Natural killer cell (primary cell): Measurements from ENCODE around the gene GID8. TPM values are rescaled to one million over a fixed set of nuclear protein-coding genes. Genes with fewer than 3 reads are reported as not detected.

Experiments
- ATAC-seq, 3 donors: fragments of 150-1000 bp in 2 of 3; fragments of 200-7000 bp in 1 of 3; cut with Tn5 transposase; 1 replicate in 1 of 3; 2 replicates in 2 of 3; pipeline ENCODE4 v1.10.0; 2021; ENCODE audit warnings: mild to moderate bottlenecking in 2 of 3, moderate library complexity in 2 of 3
- DNase-seq, 2 donors: peaks; one replicate each; pipeline versions ENCODE4 v3.0.0 to v3.0.0-alpha.2; 2013 to 2021; ENCODE audit warnings: mixed read lengths in 1 of 2
- H3K27ac ChIP-seq: one replicate; pipeline ENCODE4 v1.5.1; 2013; ENCODE audit warnings: mild to moderate bottlenecking, low read length
- H3K27me3 ChIP-seq: one replicate; pipeline ENCODE4 v1.6.1; 2013; ENCODE audit warnings: low read length; ENCODE audit not compliant: control insufficient read depth, insufficient read depth
- H3K36me3 ChIP-seq: one replicate; pipeline ENCODE4 v1.6.1; 2013; ENCODE audit warnings: low read length; ENCODE audit not compliant: control insufficient read depth, insufficient read depth
- H3K4me1 ChIP-seq: one replicate; pipeline ENCODE4 v1.6.1; 2013; ENCODE audit warnings: low read length; ENCODE audit not compliant: control insufficient read depth, insufficient read depth
- H3K4me3 ChIP-seq: one replicate; pipeline ENCODE4 v1.5.1; 2013; ENCODE audit warnings: low read length
- H3K9me3 ChIP-seq: one replicate; pipeline ENCODE4 v1.6.1; 2013; ENCODE audit warnings: low read length; ENCODE audit not compliant: control insufficient read depth, insufficient read depth
- H3K27ac Mint-ChIP-seq, 2 donors: one replicate each; pipeline ENCODE4 v1.8.0; 2022; ENCODE audit warnings: mild to moderate bottlenecking in 2 of 2, mixed read lengths in 2 of 2, moderate library complexity in 1 of 2
- H3K27me3 Mint-ChIP-seq, 2 donors: one replicate each; pipeline ENCODE4 v1.8.0; 2022; ENCODE audit warnings: low read depth in 2 of 2, mixed read lengths in 2 of 2
- H3K36me3 Mint-ChIP-seq: one replicate; pipeline ENCODE4 v1.8.0; 2022; ENCODE audit warnings: mixed read lengths
- H3K4me1 Mint-ChIP-seq, 2 donors: one replicate each; pipeline ENCODE4 v1.8.0; 2022; ENCODE audit warnings: mixed read lengths in 2 of 2
- H3K4me3 Mint-ChIP-seq: one replicate; pipeline ENCODE4 v1.8.0; 2022; ENCODE audit warnings: mild to moderate bottlenecking, moderate library complexity, mixed read lengths
- H3K9me3 Mint-ChIP-seq, 2 donors: one replicate each; pipeline ENCODE4 v1.8.0; 2022; ENCODE audit warnings: mixed read lengths in 2 of 2
- WGBS: methylation state at CpG from one replicate; pipeline ENCODE4 v1.1.7; 2013; ENCODE audit warnings: missing lambda C conversion rate; ENCODE audit not compliant: insufficient coverage; 5-methylcytosine and 5-hydroxymethylcytosine counted together
- intact Hi-C: fragments of 100-400 bp; cut with micrococcal nuclease; formaldehyde crosslinking; loops from one replicate; pipeline ENCODE4 v1.14.2; 2022
- total RNA-seq, 4 donors: library from RNA; stranded (reverse); fragments of 120-200 nt in 1 of 4; gene quantifications; one replicate each; pipeline versions ENCODE4 v1.2.3 to v1.2.4, GENCODE V29; 2013 to 2022
- TF ChIP-seq, protein P1 (sequence below): fragments of 200-600 bp; IDR thresholded peaks from one replicate; pipeline ENCODE4 v1.8.0; 2022; ENCODE audit warnings: antibody characterized with exemption

Gene GID8
- total RNA-seq, 3 donors from 2014 or later (not counting 1 experiment from before 2014, with no cell fraction given) = 45.1 to 60.1 (median 53.1) TPM

DNA sequence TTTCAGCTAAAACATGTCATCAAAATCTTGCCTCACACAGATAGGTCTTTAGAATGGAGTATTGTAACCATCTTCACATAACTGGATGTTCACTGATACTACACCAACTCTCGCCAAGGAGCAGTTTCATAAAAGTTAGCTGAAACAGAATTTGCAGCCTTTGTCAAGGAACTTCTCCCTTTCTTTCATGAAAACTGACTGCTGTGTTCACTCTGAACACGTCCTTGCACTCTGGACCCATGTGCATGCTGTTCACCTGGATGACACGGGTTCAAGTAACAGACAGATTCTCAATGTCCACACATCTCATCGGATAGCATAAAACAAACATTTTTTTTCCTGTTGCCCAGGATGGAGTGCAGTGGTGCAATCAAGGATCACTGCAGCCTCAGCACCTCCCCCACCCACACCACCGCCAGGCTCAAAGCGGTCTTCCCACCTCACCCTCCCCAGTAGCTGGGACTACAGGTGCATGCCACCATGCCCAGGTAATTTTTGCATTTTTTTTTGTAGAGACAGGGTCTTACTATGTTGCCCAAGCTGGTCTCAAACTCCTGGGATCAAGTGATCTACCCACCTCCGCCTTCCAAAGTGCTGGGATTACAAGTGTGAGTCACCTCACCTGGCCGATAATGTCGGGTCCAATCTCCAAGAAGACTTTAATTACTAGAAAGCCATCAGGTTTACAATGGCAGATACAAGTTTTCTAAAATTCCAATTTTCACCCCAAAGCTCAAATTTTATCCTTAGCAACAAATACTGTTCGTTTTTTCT lies 21.1 kb upstream of the GID8 start:
- WGBS = 84% methylated on average over 10 of the region's 10 CpGs
- H3K27ac ChIP-seq = no peak overlapping the region
- H3K4me1 Mint-ChIP-seq = peaks cover 82 to 85% of the 10 kb centered on the region in 2 donors
- H3K9me3 Mint-ChIP-seq = no peaks in the 10 kb centered on the region
- H3K27ac Mint-ChIP-seq = peak overlapping the region; percentile 78 to 89
- no peaks in the 10 kb centered on the region for H3K27me3 ChIP-seq
- no peak for ATAC-seq
- no peaks in the 10 kb centered on the region for H3K9me3 ChIP-seq
- H3K4me3 ChIP-seq = no peak overlapping the region
- peaks cover 59% of the 10 kb centered on the region for H3K4me1 ChIP-seq
- H3K36me3 ChIP-seq = peaks cover 13% of the 10 kb centered on the region
- no peaks in the 10 kb centered on the region for H3K36me3 Mint-ChIP-seq
- TF ChIP-seq, protein P1, sequence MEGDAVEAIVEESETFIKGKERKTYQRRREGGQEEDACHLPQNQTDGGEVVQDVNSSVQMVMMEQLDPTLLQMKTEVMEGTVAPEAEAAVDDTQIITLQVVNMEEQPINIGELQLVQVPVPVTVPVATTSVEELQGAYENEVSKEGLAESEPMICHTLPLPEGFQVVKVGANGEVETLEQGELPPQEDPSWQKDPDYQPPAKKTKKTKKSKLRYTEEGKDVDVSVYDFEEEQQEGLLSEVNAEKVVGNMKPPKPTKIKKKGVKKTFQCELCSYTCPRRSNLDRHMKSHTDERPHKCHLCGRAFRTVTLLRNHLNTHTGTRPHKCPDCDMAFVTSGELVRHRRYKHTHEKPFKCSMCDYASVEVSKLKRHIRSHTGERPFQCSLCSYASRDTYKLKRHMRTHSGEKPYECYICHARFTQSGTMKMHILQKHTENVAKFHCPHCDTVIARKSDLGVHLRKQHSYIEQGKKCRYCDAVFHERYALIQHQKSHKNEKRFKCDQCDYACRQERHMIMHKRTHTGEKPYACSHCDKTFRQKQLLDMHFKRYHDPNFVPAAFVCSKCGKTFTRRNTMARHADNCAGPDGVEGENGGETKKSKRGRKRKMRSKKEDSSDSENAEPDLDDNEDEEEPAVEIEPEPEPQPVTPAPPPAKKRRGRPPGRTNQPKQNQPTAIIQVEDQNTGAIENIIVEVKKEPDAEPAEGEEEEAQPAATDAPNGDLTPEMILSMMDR = no peak
- no peak for DNase-seq
- intact Hi-C loops = loop anchor here (5.0 kb wide), 1 partner anchor 35 kb away; the partner anchor contains the start of gene SLC17A9
- no peaks in the 10 kb centered on the region for H3K27me3 Mint-ChIP-seq
- peak overlapping the region; percentile 45 for H3K4me3 Mint-ChIP-seq

- intact Hi-C loops = loop anchor here (5.0 kb wide), 1 partner anchor 35 kb away; the partner anchor contains the start of gene SLC17A9
- WGBS = 74% methylated on average over 3 of the region's 3 CpGs
- Mint-ChIP-seq H3K36me3 (no peaks in the 10 kb centered on the region), H3K4me3 (peak overlapping the region; percentile 89), H3K27me3 (no peaks in the 10 kb centered on the region), H3K9me3 (no peaks in the 10 kb centered on the region), H3K27ac (peak overlapping the region; percentile 78 to 89), H3K4me1 (peaks cover 86 to 94% of the 10 kb centered on the region in 2 donors)
- Histone ChIP-seq H3K9me3 (no peaks in the 10 kb centered on the region), H3K36me3 (peaks cover 8% of the 10 kb centered on the region), H3K27me3 (no peaks in the 10 kb centered on the region), H3K4me3 (no peak overlapping the region), H3K4me1 (peaks cover 67% of the 10 kb centered on the region), H3K27ac (no peak overlapping the region)
- ATAC-seq = no peak
- TF ChIP-seq, protein P1 = no peak
- no peak for DNase-seq
Observed at GRCh38 chr20:62917720-62918119, 20.2 kb upstream of the GID8 start.

DNA sequence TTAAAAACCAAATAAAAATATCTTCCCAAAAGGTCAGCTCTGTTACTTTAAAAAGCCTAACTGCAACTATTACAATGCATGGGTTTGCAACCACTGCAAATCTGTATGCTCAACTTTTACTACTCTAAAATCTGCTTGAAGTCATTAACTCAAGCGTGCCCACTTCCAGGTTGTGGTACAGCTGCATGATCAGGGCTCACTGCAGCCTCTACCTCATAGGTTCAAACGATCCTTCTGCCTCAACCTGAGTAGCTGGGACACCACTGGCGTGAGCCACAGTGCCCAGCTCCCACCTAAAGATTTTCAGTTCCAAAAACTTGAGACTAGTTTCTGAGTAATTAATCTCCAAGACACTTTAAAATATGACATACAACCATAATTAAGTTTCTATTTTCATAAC lies 19.8 kb upstream of the GID8 start:
- H3K27ac ChIP-seq = no peak overlapping the region

More for the DNA sequence above, 19.8 kb upstream of the GID8 start:
- TF ChIP-seq, protein P1 = no peak
- H3K27me3 Mint-ChIP-seq = no peaks in the 10 kb centered on the region
- H3K9me3 Mint-ChIP-seq = no peaks in the 10 kb centered on the region
- H3K9me3 ChIP-seq = no peaks in the 10 kb centered on the region
- ATAC-seq = no peak
- peak overlapping the region; percentile 78 to 89 for H3K27ac Mint-ChIP-seq
- 4% methylated on average over 3 of the region's 3 CpGs for WGBS
- peaks cover 85 to 93% of the 10 kb centered on the region in 2 donors for H3K4me1 Mint-ChIP-seq
- DNase-seq = peak in 1 of 2 donors; percentile 55
- no peaks in the 10 kb centered on the region for H3K36me3 Mint-ChIP-seq
- peaks cover 4% of the 10 kb centered on the region for H3K36me3 ChIP-seq
- H3K4me3 Mint-ChIP-seq = peak overlapping the region; percentile 89
- H3K4me3 ChIP-seq = no peak overlapping the region
- H3K4me1 ChIP-seq = peaks cover 72% of the 10 kb centered on the region
- H3K27me3 ChIP-seq = no peaks in the 10 kb centered on the region
- intact Hi-C loops = loop anchor here (5.0 kb wide), 1 partner anchor 34 kb away; the partner anchor contains the start of gene SLC17A9
